ENCODE results near the gene DAB1.

GRCh38 chr1:56952501-56952900, 471.4 kb downstream of the DAB1 start:
- TF ChIP-seq TAF1 (IDR thresholded peaks at IDR 0.05; ENCODE audit: low read depth) (no peak), REST (IDR thresholded peaks at IDR 0.05; ENCODE audit: borderline replicate concordance) (no peak), CTCF (IDR thresholded peaks at IDR 0.05; ENCODE audit: poor library complexity, severe bottlenecking) (no peak), MXI1 (conservative IDR thresholded peaks at IDR 0.05; ENCODE audit: poor library complexity, severe bottlenecking) (no peak), POLR2AphosphoS5 (IDR thresholded peaks at IDR 0.05) (no peak), RAD21 (conservative IDR thresholded peaks at IDR 0.05) (no peak), EZH2 (IDR thresholded peaks at IDR 0.05; ENCODE audit: borderline replicate concordance, insufficient read depth, low read length, poor library complexity, severe bottlenecking) (no peak)

All from neural cell (in vitro differentiated cells).